Activated naive CD4-positive, alpha-beta T cell treated with anti-CD3 and anti-CD28 coated beads, Interleukin-2, amount 10 ng/mL, durations not matched to agents 5 hours and 36 hours (primary cell): ENCODE results near the gene MR1. TPM values are rescaled to one million over a fixed set of nuclear protein-coding genes. Genes with fewer than 3 reads are reported as not detected.

Source experiments
- total RNA-seq, 2 experiments: library from RNA; stranded (reverse); gene quantifications; one replicate each; pipeline ENCODE4 v1.2.3, GENCODE V29; 2021

MR1 gene
- total RNA-seq = 10 to 100 TPM; 31.6 to 32.7 TPM

DNA sequence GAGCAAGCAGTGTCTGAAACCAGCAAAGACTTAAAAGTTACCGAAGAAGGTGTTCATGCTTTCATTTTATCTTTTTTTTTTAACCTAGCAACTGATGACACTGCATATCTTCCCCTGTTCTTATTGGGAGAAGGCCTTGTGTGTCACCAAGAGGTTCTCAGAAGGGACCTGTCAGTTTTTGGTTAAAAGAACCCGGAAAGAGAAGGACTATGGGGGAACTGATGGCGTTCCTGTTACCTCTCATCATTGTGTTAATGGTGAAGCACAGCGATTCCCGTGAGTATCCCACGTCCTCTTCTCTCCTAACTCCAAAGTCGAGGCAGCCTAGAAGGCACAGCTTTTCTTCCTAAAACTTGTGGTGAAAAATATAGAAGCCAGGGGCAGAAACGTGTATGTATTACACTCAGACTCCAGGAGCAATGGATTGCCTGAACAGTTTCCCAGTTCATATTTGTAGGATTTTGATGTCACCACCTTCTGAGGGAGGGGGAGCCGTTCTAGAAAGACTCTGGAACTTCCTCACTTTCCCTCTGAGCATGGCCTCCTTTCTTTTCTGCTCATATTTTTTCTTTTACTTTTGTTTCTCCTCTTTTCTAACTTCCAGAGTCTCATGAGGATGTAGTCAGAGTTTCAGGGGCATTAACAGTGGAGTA lies at the start of gene MR1:
Gene MR1, plus strand, starts transcription at position 185 of the 653 bp plus-strand sequence. Its CDS starts 25 bp downstream, at position 210.

GRCh38 chr1:181088079-181089016 lies 54.6 kb downstream of the MR1 start, which contains the start of gene IER5:
Gene IER5, plus strand, starts transcription at chr1:181088700. Its CDS starts 203 bp downstream, at chr1:181088903.

Other genes starting within 250 kb of the MR1 start
- under 1 TPM in 1 of 2 experiments, not detected in 1; 0.12 TPM for gene KIAA1614, start 121.1 kb upstream of the MR1 start, total RNA-seq
- gene STX6, start 11.1 kb upstream of the MR1 start, total RNA-seq = 10 to 100 TPM; 21.3 to 21.5 TPM
- 10 to 100 TPM; 25.1 to 26.3 TPM for gene IER5, start 54.7 kb downstream of the MR1 start, total RNA-seq